ENCODE results near the gene SLC45A3. TPM values are rescaled to one million over a fixed set of nuclear protein-coding genes. Genes with fewer than 3 reads are reported as not detected.

SLC45A3 gene
- total and polyA plus RNA-seq, 2 of the 8 experiments (the other 6 are each of a cell fraction or from before 2014, with no cell fraction given), result 13.0 to 14.3 TPM

GRCh38 chr1:205623646-205624045 is 56.7 kb downstream of the SLC45A3 start (continued):
- TF ChIP-seq CHD7 (IDR thresholded peaks at IDR 0.05; ENCODE audit: insufficient replicate concordance, low read length) (no peak), KDM4A (IDR thresholded peaks at IDR 0.05; ENCODE audit: low read depth, low read length, severe bottlenecking) (no peak), ATF2 (IDR thresholded peaks at IDR 0.05; ENCODE audit: low read length) (no peak), POLR2A (IDR thresholded peaks at IDR 0.05; ENCODE audit: control extremely low read depth in 1 of 2, low read depth in 2 of 2, low read length in 2 of 2) (no peak), BACH1 (IDR thresholded peaks at IDR 0.05; ENCODE audit: low read length) (no peak)

Data from H1 (cell line).